H54 (cell line): ENCODE data around the gene MSL1.
"Not testable (repeated sequence)": the region's sequence is repeated elsewhere in the genome, so short reads cannot be mapped to it uniquely, and the experiment has no call there.

Source experiments
- DNase-seq: peaks from one replicate; pipeline ENCODE4 v3.0.0; 2011; ENCODE audit warnings: low spot score, mixed read lengths; ENCODE audit not compliant: insufficient read length
- FAIRE-seq: peaks from 3 replicates; lab custom pipeline; 2011; peaks lifted over from hg19 to GRCh38; lab: Jason Lieb, UNC
- POLR2A ChIP-seq: IDR thresholded peaks from 2 replicates; pipeline ENCODE4 v1.6.1; 2011; ENCODE audit warnings: low read depth, mild to moderate bottlenecking, low read length

Gene MSL1

GRCh38 chr17:40113907-40114245 is 7.9 kb upstream of the MSL1 start:
- no peak for TF ChIP-seq POLR2A
- FAIRE-seq, result no peak
- DNase-seq, result no peak

- no peak for TF ChIP-seq POLR2A
- no peak for FAIRE-seq
- no peak for DNase-seq
Observed at GRCh38 chr17:40115101-40115436, 6.7 kb upstream of the MSL1 start.

GRCh38 chr17:40122136-40122998 is 596 bp downstream of the MSL1 start:
- TF ChIP-seq POLR2A, result peak; percentile 24
- DNase-seq (no peak), FAIRE-seq (no peak)

GRCh38 chr17:40122999-40123810 is 1.4 kb downstream of the MSL1 start:
- no peak for DNase-seq
- no peak for TF ChIP-seq POLR2A
- no peak for FAIRE-seq

GRCh38 chr17:40123811-40124114 is 2.0 kb downstream of the MSL1 start:
- FAIRE-seq, result no peak
- no peak for DNase-seq
- no peak for TF ChIP-seq POLR2A

GRCh38 chr17:40124279-40125141 is 2.7 kb downstream of the MSL1 start:
- DNase-seq (no peak), FAIRE-seq (no peak)
- TF ChIP-seq POLR2A, result no peak

GRCh38 chr17:40129498-40129897 is 7.7 kb downstream of the MSL1 start:
- no peak for TF ChIP-seq POLR2A
- no peak for DNase-seq
- FAIRE-seq, result no peak

- no peak for TF ChIP-seq POLR2A
- no peak for DNase-seq
- no peak for FAIRE-seq
Observed at GRCh38 chr17:40130352-40131042, 8.7 kb downstream of the MSL1 start.

- DNase-seq (no peak), FAIRE-seq (no peak)
- no peak for TF ChIP-seq POLR2A
Observed at GRCh38 chr17:40134184-40134583, 12.4 kb downstream of the MSL1 start.

- DNase-seq, result no peak
- no peak for FAIRE-seq
- no peak for TF ChIP-seq POLR2A
Observed at GRCh38 chr17:40135817-40136216, 14.0 kb downstream of the MSL1 start.

- DNase-seq (no peak), FAIRE-seq (no peak)
- no peak for TF ChIP-seq POLR2A
Observed at GRCh38 chr17:40139566-40140058, 17.8 kb downstream of the MSL1 start.

GRCh38 chr17:40143166-40143565 is 21.4 kb downstream of the MSL1 start:
- FAIRE-seq, DNase-seq: not testable (repeated sequence)

- no peak for DNase-seq
- no peak for TF ChIP-seq POLR2A
- no peak for FAIRE-seq
Observed at GRCh38 chr17:40145476-40145875, 23.7 kb downstream of the MSL1 start.
